Smooth muscle cell of the brain vasculature (primary cell): ENCODE data around the gene RTKN.

Experiments
- DNase-seq: peaks from one replicate; pipeline ENCODE4 v3.0.0-alpha.2; 2012; ENCODE audit warnings: low read depth, low spot score

RTKN gene

DNA sequence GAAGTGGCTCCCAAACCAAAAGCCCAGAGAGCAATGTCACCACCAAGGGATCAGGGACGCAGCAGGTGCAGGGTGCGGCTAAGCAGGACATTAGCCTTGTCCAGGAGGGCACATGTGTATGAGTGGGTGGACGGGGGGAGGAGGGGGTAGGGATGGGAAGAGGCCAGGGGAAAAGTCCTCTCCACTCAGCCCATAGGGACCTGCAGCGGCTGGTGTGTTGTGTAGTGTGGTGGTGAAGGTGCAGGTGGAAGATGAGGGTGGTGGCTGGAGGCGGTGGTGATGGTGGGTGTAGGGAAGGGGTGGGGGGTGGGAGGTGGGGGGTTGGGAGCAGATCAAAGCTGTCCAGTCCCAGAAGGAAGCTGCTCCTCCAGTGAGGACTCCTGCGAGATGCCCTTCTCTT, 24.0 kb downstream of the RTKN start:
- no peak for DNase-seq

DNA sequence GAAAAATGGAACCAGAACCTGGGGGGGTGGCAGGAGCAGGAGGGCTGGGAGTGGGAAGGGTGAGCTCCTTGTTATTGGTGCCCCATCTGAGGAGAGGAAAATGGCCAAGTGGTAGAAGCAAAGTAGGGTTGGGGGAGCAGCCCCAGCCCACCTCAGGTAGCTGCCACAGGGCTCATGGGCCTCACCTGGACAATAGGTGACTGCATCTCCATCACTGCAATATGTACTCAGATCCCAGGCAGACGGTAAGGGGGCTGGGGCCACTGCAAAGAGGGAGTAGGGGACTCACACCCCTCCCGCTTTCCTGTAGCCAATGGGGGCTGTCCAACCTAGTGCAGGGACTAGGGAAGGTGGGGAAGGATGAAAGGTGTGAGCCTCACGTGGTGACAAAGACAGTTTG, 24.5 kb downstream of the RTKN start:
- no peak for DNase-seq

DNA sequence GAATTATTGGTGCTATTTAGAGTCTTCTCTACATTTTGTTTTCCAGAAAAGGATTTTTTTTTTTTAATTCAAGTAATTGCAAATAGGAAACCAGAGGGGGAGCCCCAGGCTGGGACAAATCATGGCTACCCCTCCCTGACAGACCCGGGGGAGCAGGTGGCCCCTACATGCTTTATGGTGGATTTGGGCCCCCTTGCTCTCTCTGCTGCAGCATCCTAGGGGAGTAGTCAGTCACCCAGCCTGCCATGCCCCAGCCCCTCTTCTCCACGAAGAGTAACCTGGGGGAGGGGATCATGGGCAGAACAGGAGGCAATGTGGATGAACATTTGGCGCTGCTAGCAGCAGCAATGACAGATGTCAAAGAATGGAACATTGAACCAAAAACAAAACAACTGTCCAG, 25.0 kb downstream of the RTKN start:
- DNase-seq, result no peak

DNA sequence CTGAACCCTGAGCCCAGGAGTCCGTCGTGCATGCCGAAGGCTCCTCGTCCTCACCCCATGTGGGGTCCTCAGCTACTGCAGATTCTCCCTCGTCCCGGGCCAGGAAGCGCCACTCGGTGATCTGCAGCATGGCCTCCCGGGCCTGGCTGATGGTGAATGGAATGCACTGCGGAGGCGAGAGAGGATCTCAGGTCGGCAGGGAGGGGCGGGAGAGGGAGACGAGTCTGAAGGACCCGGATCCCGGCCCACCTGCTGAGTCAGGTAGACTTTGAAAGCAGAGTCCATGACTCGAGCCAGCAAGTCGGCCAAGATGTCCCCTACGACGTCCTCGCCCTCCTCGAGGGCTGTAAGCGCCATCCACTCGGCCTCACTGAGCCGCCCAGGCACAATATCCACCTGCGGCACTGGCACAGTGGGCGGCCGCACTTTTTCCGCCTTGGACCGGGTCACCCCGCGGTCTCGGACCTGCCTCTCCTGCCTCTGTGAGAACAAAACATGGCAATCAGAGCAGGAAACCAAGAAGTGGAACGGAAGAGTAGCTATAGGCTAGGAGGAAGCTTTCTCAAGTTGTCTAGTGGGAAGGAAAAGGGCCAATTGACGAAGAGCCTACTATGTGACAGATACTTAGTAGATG, 25.9 kb downstream of the RTKN start:
- no peak for DNase-seq

DNA sequence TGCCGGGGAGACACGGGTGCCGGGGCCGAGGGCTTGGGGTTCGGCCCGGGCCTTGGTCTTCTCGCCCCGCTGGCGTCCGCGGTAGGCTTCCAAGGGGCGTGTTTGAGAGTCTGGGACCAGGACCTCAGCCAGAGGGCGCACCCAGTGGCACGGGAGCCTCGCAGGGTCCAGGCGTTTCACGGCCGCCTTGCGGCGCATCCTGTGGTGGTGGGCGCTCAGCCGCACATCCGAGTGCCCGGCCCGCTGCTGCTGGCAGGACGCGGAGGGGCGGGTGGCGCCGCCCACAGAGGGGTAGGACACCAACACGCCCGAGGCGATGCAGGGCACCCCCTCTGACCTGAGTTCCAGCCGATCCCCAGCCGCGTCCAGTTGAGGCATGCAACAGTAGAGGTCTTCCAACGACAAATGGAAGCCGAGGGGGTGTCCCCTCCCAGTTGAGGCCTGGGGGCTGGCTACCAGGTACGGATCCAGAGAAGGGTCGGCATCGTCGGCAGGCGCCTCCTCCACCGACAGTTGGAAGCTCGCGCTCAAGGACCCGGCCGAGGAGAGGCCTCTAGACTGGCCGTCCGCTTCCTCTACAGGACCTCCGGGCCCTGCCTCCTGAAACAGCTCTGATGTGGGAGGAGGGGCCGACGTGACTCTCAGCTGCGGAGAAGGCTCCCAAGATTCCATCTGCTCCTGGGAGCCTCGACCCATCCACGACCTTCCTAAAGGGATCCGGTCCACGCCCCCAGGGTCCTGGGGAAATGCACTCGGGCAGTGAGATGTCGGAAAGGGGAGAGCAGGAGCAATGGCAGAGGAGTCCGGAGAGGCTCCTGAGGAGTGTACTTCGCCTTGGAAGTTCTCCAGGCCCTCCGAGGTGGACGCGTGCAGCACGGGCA, 26.6 kb downstream of the RTKN start:
- DNase-seq, result no peak

DNA sequence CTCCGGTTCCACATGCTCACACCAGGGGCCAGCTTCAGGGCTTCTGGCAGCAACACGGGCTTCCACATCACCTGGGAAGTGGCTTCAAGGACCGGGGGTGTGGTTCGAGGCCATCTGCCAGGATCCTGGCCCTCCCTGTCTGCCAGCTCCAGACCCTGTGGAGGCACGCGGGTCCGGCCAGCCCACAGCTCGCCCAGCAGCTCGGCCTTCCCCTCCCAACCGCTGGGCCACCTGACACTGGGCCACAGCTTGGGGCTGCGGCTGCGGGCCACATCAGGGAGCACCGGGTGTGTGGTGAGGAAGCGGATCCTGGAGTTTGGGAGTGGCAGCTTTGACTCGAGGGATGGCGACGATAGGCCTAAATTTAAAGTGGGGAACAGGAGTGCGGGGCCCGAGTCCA, 27.3 kb downstream of the RTKN start:
- no peak for DNase-seq

DNA sequence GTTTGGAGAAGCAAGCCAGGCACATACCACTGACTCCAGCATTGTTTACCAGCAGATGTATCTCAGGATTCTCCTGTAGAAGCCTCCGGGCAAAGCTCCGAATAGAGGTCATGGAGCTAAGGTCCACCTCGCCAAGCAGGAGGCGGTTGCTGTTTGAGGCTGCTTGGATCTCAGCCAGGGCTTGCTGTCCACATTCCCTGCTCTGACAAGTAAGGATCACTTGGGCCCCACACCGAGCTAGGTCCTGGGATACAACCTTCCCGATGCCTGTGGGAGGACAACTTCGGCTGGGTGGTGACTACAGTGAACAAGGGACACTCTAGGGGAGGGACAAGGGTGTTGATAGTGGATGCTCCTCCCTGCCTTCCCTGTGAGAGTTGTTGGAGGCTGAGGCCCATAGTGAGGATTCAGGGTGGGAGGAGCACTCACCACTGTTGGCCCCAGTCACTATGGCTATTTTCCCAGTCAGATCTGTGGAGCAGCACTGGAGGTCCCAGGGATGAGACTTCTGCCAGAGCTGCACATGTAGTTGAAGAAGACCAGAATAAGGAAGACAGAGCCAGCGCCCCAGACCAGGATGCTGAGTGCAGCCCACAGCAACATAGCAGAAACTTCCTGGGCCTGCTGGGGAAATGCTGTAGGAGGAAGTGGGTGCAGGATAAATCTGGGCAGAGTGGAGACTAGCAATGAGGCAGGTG, 28.6 kb downstream of the RTKN start:
- DNase-seq, result no peak

DNA sequence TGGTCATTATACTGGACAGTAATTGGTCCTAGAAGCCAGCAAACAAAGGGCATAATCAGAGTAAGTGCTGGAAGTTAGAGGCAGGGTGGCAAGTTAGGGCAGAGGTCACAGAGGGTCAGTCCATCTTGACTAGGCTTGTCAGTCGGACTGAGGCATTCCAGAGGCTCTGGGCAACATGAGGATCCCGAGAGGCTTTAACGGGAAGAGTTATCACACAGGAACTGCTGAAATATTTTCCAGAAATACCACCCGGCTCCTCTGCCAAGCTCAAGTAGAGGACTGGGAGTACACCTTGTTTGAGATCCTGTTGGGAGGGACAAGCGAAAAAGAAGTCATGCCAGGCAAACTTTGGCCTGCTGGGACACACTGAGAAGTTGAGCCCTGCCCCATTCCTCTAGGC, 34.1 kb downstream of the RTKN start:
- no peak for DNase-seq

DNA sequence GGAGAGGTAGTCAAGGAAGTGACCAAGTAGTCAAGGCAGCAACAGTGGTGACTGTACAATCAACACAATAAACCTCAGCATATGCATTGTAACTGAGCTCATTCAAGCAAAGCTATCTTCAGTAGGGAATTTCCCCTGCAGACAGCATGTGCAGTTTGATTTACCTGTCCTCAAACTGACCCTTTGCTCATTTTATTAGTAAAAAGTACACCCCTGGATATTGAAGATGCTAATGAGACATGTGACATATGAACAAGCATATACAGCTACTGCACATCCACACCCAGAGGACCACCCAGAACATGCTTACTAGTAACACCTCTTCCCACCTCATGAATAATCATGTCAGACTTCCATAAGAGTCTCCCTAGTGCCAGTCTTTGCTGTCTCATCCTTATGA, 35.7 kb downstream of the RTKN start:
- no peak for DNase-seq

DNA sequence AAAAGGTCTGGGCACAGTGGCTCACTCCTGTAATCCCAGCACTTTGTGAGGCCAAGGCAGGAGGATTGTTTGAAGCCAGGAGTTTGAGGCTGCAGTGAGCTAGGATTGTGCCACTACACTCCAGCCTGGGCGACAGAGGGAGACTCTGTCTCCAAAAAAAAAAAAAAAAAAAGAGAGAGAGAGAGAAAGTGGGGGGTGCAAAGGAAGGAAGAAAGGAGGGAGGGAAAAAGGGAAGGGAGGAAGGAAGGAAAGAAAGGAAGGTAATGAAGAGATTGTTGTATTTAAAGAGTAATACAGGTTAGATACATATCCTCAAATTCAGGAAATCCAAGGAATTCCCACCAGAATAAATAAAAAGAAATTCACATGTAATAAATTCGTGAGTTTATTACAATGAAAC, 39.8 kb downstream of the RTKN start:
- DNase-seq, result no peak

DNA sequence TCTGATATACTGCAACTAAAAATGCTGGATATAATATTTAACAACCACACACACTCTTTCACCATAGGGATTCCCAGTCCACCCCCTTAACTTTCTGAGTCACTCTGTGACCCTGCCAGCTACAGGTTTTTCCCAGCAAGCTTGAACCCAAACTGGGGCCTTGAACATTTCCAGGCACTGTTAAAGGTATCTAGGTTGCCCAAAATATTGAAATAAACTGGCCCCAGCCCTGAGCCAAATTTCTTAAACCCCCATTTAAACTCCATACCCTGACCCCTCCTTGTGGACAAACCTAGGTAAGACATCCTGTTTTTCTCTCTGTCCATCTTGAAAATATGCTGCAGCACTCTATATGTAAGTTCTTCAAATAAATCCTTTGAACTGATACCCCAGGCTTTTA, 42.0 kb downstream of the RTKN start:
- no peak for DNase-seq

DNA sequence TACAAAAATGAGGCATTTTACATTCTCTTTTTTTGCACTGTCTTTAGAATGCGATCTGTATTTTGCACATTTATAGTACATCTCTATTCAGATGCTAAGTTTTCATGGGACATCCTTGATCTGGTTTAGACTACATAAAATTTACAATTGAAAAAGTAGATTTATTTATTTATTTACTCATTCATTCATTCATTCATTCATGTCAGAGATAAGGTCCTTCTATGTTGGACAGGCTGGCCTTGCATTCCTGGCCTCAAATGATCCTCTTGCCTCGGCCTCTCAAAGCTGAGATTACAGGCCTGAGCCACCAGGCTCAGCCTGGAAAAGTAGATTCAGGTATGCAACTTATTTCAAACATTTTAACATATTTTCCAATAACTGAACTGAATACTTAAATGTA, 45.6 kb downstream of the RTKN start:
- no peak for DNase-seq

DNA sequence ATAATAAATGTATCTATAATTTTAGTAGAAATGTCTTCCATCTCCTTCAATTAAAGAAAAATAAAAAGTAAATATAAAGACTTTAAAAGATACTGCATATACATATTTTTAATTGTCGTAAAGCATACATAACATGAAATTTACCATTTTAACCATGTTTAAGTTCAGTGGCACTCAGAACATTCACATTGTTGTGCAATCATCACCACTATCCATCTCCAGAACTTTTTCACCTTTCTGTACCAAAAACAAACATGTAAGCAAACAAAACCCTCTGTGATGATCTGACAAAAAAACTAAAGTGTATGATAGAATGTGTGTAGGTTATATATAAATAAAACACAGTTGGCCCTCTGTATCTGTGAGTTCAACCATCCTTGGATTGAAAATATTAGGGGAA, 48.2 kb downstream of the RTKN start:
- DNase-seq, result no peak

DNA sequence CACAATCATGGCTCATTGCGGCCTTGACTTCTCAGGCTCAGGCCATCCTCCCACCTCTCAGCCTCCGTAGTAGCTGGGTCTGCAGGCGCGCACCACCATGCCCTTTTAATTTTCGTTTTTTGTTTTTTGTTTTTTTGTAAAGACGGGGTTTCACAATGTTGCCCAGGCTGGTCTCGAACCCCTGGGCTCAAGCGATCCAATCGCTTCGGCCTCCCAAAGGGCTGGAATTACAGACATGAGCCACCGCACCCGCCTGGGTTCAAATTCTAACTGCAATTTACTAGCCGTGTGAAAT, 49.3 kb downstream of the RTKN start:
- no peak for DNase-seq

DNA sequence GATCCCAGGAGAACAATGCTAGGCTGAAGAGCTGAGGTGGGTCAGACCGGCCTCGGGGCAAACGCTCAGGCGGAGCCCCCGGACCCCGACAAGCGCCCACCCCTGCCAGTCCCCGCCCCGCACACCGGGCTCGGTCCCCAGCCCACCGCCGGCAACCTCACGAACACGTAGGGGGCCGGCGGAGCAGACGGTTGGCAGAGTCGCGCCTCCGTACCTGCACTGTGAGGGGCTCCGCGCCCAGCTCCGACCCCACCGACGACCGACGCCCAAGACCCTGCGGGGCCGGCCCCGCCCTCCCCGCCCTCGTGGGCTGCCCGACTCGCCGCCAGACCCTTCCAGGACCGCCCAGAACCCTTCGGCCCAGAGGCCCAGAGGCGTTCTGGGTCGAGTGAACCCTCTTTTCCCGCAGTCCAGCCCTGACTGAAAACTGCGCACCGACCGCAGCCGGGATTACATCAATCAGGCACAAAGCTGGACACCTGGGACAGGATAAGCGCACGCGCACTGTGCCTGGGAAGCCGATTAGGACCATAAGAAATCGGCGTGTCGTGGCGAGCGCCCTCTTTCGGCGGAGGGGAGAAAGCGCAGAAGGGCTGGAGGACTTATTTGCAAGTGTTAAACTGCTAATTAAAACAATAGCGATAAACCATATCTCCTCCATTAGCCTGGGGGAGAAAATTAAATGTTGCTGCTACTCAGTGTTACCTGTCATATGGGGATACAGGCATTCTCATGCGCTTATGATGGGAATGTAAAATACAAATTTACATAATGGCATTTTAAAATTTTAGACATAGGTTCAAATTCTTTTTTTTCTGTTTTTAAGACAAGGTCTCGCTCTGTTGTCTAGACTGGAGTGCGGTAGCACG, 49.9 kb downstream of the RTKN start:
- DNase-seq, result peak; percentile 88

DNA sequence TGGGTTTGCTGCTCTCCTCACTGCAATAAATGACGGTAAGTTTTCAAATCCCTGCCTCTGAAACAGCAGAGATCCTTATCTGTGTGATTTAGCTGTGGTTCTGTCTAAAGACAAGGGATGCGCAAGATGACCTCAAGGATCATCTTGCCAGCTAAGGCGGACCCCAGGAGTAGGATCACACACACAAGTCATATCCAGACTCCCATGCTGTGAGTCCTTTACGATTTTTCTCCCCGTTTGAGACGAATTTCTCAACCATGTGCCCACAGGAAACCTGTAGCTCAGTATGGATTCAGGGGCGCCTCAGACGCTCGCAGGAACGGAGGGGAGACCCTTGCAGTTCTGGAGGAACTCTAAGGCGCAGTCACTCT, 50.5 kb downstream of the RTKN start:
- DNase-seq, result no peak

DNA sequence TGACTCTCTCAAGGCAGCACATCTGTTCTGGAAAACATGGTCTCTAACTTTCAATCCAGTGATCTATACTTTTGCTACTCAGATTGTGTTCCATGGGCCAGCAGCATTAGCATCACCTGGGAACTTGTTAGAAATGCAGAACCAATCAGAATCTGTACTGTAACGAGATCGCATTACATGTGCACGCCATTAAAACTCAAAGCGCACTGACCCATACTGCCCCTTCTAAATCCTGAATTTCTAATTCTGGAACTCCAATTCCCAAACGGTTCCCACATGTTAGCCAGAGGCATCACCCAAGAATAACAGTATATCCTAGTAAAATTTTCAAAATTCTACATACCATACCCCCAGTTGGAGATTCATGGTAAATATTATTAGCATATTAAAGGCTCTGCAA, 51.1 kb downstream of the RTKN start:
- no peak for DNase-seq

DNA sequence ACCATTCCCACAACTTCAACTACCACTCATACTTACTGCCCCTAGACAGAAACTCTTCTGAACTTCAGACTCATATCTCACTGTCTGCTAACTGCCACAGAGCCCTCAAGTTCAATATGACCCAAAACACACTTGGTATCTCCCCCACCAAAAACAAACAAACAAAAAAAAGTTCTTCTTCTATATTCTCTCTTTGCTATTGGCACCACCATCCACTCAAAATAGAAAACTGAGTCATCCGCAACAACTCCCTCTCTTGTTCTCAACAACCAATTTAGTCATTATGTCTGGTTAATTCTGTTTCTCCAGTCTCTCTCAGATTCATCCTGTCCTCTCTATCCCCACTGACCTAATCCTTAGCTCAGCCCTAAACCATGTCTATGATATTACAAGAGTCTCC, 54.4 kb downstream of the RTKN start:
- no peak for DNase-seq

DNA sequence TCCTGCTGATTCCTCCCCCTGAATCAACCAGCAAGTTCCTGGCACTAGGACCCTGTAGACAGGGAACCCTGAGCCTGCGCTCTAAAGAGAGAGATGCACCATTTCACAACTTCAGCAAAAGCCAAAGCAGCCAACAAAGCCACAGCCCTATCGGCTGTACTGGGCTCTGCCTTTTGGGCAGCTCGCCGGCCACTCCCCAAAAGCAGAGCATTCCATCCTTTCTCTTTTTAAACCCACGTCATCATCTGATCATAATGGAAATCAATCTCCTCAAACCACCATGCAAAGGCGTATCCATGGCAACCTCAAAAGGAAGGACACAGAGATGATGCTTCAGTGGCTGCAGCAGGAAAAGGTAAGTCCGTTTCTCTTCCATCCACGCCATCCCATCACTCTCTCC, 56.3 kb downstream of the RTKN start:
- no peak for DNase-seq

DNA sequence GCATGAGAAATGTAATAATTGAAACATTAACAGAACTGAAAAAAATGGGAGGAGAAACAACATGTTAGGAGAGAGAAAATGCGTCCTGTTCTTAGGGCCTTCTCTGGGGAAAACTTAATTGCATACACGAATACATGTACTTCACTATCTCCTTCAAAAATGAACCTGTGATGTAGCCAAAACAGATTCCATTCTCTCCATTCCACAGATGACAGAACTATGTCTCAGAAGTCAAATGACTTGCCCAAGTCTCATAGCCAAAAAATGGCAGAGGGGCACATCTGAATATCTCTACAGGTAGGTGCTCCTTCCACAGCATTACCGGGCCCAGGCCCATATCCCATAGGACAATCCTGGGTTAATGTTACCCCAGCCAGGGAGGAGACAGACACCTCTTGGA, 57.7 kb downstream of the RTKN start:
- DNase-seq, result no peak

DNA sequence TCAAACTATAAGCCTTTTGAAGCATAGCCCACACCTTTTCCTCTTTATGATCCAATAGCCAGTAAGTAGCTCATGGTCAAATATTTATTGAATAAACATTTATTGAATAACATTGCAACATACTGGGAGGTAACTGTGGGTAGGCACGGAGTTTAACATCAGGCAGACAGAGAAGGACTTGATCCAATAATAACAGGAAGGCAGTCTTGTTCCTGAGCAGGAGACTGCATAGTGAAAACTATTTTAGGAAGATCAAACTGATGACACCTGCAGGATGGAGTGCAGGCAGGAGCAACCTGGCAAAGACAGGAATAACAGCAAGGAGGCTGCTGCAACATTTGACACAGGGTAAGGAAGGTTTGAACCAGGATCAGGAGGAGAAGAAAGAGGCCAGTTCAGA, 58.5 kb downstream of the RTKN start:
- DNase-seq, result peak; percentile 43

DNA sequence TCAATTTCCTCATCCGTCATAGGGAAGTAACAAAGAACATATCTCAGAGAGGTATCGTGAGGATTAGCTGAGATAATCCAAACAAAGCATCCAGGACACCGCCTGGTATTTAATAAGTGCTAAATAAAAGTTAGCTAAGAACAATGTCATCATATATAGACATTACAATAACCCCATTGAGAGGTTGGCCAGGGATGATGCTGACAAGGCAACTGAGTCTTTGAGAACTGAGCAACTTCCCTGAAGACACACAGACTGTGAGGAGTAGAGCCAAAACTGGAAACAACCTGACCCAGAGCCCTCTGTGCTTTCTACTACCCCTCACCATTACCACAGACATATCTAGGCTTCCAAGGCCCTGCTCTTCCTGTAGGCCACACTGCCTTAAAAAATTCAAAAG, 60.0 kb downstream of the RTKN start:
- DNase-seq, result no peak
